NT2/D1 (cell line): Measurements from ENCODE around the gene PDCD1.

Experiments used
- SUZ12 ChIP-seq: IDR thresholded peaks from 2 replicates; pipeline ENCODE4 v1.6.1; 2011; ENCODE audit not compliant: insufficient read length, insufficient read depth; ENCODE audit errors: extremely low read depth
- YY1 ChIP-seq: IDR thresholded peaks from 2 replicates; pipeline ENCODE4 v1.6.1; 2011; ENCODE audit not compliant: insufficient read length, insufficient read depth
- ZNF274 ChIP-seq: IDR thresholded peaks from 2 replicates; pipeline ENCODE4 v1.6.1; 2011; ENCODE audit warnings: mild to moderate bottlenecking, low read depth, low read length

- no peak for TF ChIP-seq YY1
- no peak for TF ChIP-seq SUZ12
- TF ChIP-seq ZNF274, result no peak
Observed at GRCh38 chr2:241862775-241863535, 4.3 kb upstream of the PDCD1 start.
